H1 (cell line): ENCODE results near the gene RSPH9. TPM values are rescaled to one million over a fixed set of nuclear protein-coding genes. Genes with fewer than 3 reads are reported as not detected.

Experiments
- CTCF ChIA-PET: fragments of 300-600 bp; sonication (Branson Sonifier 250); formaldehyde crosslinking; loops from one replicate; lab custom pipeline; 2021; ENCODE audit not compliant: partially characterized antibody; lab: Charles Lee
- POLR2A ChIA-PET: fragments of 300-600 bp; sonication (Branson Sonifier 250); formaldehyde crosslinking; loops from one replicate; lab custom pipeline; 2021; ENCODE audit warnings: inconsistent platforms; ENCODE audit not compliant: partially characterized antibody; lab: Charles Lee
- DNase-seq, 2 experiments: peaks; one replicate each; pipeline versions ENCODE4 v3.0.0 to v3.0.0-alpha.2; 2010 to 2022; ENCODE audit warnings: low spot score in 2 of 2, low read depth in 1 of 2, mixed read lengths in 1 of 2
- FAIRE-seq: peaks from 2 replicates; lab custom pipeline; 2011; peaks lifted over from hg19 to GRCh38; lab: Jason Lieb, UNC
- H2AFZ ChIP-seq: 2 replicates; pipeline ENCODE4 v1.8.1; 2012; ENCODE audit warnings: low read length, inconsistent platforms
- H2AK5ac ChIP-seq: 2 replicates; pipeline ENCODE4 v1.6.1; 2013; ENCODE audit warnings: low read depth, low read length
- H2BK120ac ChIP-seq: replicated peaks from 2 replicates; pipeline ENCODE3; 2013; ENCODE audit warnings: low read depth, low read length, inconsistent platforms
- H2BK12ac ChIP-seq: 2 replicates; pipeline ENCODE4 v1.6.1; 2013; ENCODE audit warnings: low read depth, low read length
- H2BK15ac ChIP-seq: 2 replicates; pipeline ENCODE4 v1.6.1; 2013; ENCODE audit warnings: low read length
- H2BK20ac ChIP-seq: 2 replicates; pipeline ENCODE4 v1.6.1; 2013; ENCODE audit warnings: low read length
- H2BK5ac ChIP-seq: 2 replicates; pipeline ENCODE4 v1.6.1; 2013; ENCODE audit warnings: low read depth, low read length
- H3K14ac ChIP-seq: 2 replicates; pipeline ENCODE4 v1.6.1; 2013; ENCODE audit warnings: inconsistent platforms; ENCODE audit not compliant: insufficient read length
- H3K18ac ChIP-seq: 2 replicates; pipeline ENCODE4 v1.6.1; 2013; ENCODE audit warnings: low read length; ENCODE audit errors: extremely low read depth
- H3K23ac ChIP-seq: 2 replicates; pipeline ENCODE4 v1.6.1; 2013; ENCODE audit warnings: inconsistent platforms; ENCODE audit not compliant: insufficient read length
- H3K23me2 ChIP-seq: 2 replicates; pipeline ENCODE4 v1.6.1; 2013; ENCODE audit warnings: low read depth, low read length
- H3K27ac ChIP-seq: 2 replicates; pipeline ENCODE4 v1.6.1; 2011; ENCODE audit warnings: low read depth, low read length, inconsistent platforms
- H3K27me3 ChIP-seq, 4 experiments: replicated peaks in 1 of 4; 1 replicate in 1 of 4; 2 replicates in 3 of 4; pipeline versions ENCODE4 v1.6.1 to v1.8.1; 2011 to 2013; ENCODE audit warnings: low read length in 3 of 4, mild to moderate bottlenecking in 3 of 4, inconsistent platforms in 2 of 4, mixed read lengths in 2 of 4, moderate library complexity in 1 of 4; ENCODE audit not compliant: control insufficient read depth in 3 of 4, insufficient read depth in 3 of 4; ENCODE audit errors: extremely low read depth in 1 of 4
- H3K36me3 ChIP-seq, 4 experiments: 2 replicates each; pipeline versions ENCODE4 v1.6.1 to v1.8.1; 2011 to 2013; ENCODE audit warnings: mild to moderate bottlenecking in 4 of 4, low read length in 3 of 4, moderate library complexity in 2 of 4, control low read depth in 1 of 4, inconsistent platforms in 1 of 4; ENCODE audit not compliant: insufficient read depth in 4 of 4, control insufficient read depth in 2 of 4
- H3K4ac ChIP-seq: replicated peaks from 2 replicates; pipeline ENCODE3; 2013; ENCODE audit warnings: low read length, low read depth, mixed read lengths, inconsistent platforms; ENCODE audit not compliant: insufficient read length
- H3K4me1 ChIP-seq, 4 experiments: replicated peaks in 1 of 4; 1 replicate in 1 of 4; 2 replicates in 3 of 4; pipeline versions ENCODE4 v1.6.1 to v1.8.1; 2011 to 2013; ENCODE audit warnings: low read length in 3 of 4, inconsistent platforms in 2 of 4, mixed read lengths in 1 of 4; ENCODE audit not compliant: insufficient read depth in 4 of 4, control insufficient read depth in 3 of 4
- H3K4me2 ChIP-seq, 2 experiments: 2 replicates each; pipeline versions ENCODE4 v1.6.1 to v1.8.1; 2011 to 2013; ENCODE audit warnings: low read depth in 2 of 2, low read length in 2 of 2, control low read depth in 1 of 2, inconsistent platforms in 1 of 2, mild to moderate bottlenecking in 1 of 2; ENCODE audit not compliant: insufficient read depth in 1 of 2
- H3K4me3 ChIP-seq, 4 experiments: fragments of 200-600, 300-600 bp in 1 of 4; sonication (generic), shearing (Covaris generic), sonication (Bioruptor Twin) in 1 of 4; 2 replicates each; pipeline versions ENCODE4 v1.5.1 to v1.8.1; 2011 to 2016; ENCODE audit warnings: low read length in 4 of 4, low read depth in 3 of 4, control low read depth in 2 of 4, inconsistent platforms in 2 of 4, mild to moderate bottlenecking in 2 of 4, mixed read lengths in 1 of 4, moderate library complexity in 1 of 4; ENCODE audit not compliant: insufficient read depth in 2 of 4; ENCODE audit errors: extremely low read depth in 1 of 4
- H3K56ac ChIP-seq: replicated peaks from 2 replicates; pipeline ENCODE3; 2013; ENCODE audit warnings: low read depth, mild to moderate bottlenecking, mixed read lengths, low read length, inconsistent platforms; ENCODE audit not compliant: insufficient read length
- H3K79me1 ChIP-seq: 2 replicates; pipeline ENCODE4 v1.6.1; 2013; ENCODE audit warnings: low read depth, low read length, control low read depth
- H3K79me2 ChIP-seq, 2 experiments: 2 replicates each; pipeline versions ENCODE4 v1.6.1 to v1.8.1; 2012 to 2013; ENCODE audit warnings: low read length in 2 of 2, mild to moderate bottlenecking in 2 of 2, inconsistent platforms in 1 of 2; ENCODE audit not compliant: insufficient read depth in 2 of 2, control insufficient read depth in 1 of 2
- H3K9ac ChIP-seq, 4 experiments: replicated peaks in 1 of 4; 1 replicate in 1 of 4; 2 replicates in 3 of 4; pipeline versions ENCODE4 v1.6.1 to v1.8.1; 2011 to 2013; ENCODE audit warnings: low read depth in 3 of 4, low read length in 3 of 4, control low read depth in 2 of 4, mild to moderate bottlenecking in 2 of 4, moderate library complexity in 2 of 4, inconsistent platforms in 1 of 4; ENCODE audit errors: extremely low read depth in 1 of 4
- H3K9me3 ChIP-seq, 2 experiments: 2 replicates each; pipeline versions ENCODE4 v1.6.1 to v1.8.1; 2012 to 2013; ENCODE audit warnings: mild to moderate bottlenecking in 2 of 2, moderate library complexity in 2 of 2, control low read depth in 1 of 2, inconsistent platforms in 1 of 2, low read depth in 1 of 2, low read length in 1 of 2, mixed read lengths in 1 of 2; ENCODE audit not compliant: insufficient read depth in 2 of 2
- H4K20me1 ChIP-seq, 2 experiments: replicated peaks in 1 of 2; 2 replicates each; pipeline versions ENCODE3 to v1.8.1; 2011 to 2013; ENCODE audit warnings: inconsistent platforms in 2 of 2, low read length in 2 of 2, mild to moderate bottlenecking in 1 of 2; ENCODE audit not compliant: insufficient read depth in 2 of 2, control insufficient read depth in 1 of 2
- H4K5ac ChIP-seq: 2 replicates; pipeline ENCODE4 v1.6.1; 2013; ENCODE audit warnings: low read length, low read depth, mixed read lengths, inconsistent platforms; ENCODE audit not compliant: insufficient read length
- H4K8ac ChIP-seq: 2 replicates; pipeline ENCODE4 v1.8.0; 2013; ENCODE audit warnings: mild to moderate bottlenecking, moderate library complexity, low read length, inconsistent platforms; ENCODE audit not compliant: insufficient read depth; ENCODE audit errors: extremely low read depth
- H4K91ac ChIP-seq: replicated peaks from 2 replicates; pipeline ENCODE3; 2013; ENCODE audit warnings: low read length, mixed read lengths, inconsistent platforms; ENCODE audit not compliant: insufficient read length
- ASH2L ChIP-seq: fragments of 200-600, 300-600 bp; sonication (generic); IDR thresholded peaks from one replicate; pipeline ENCODE4 v1.7.1; 2017; ENCODE audit warnings: low read length
- EP300 ChIP-seq, 2 experiments: IDR thresholded peaks; 1 replicate in 1 of 2; 2 replicates in 1 of 2; pipeline ENCODE4 v1.6.1; 2011 to 2012; ENCODE audit warnings: low read depth in 2 of 2, low read length in 2 of 2, mild to moderate bottlenecking in 2 of 2, borderline replicate concordance in 1 of 2, inconsistent platforms in 1 of 2, moderate library complexity in 1 of 2
- HDAC6 ChIP-seq: IDR thresholded peaks from one replicate; pipeline ENCODE4 v1.7.1; 2012; ENCODE audit warnings: low read depth, mild to moderate bottlenecking, inconsistent platforms, low read length, moderate library complexity
- POLR2A ChIP-seq, 2 experiments: IDR thresholded peaks; 1 replicate in 1 of 2; 2 replicates in 1 of 2; pipeline ENCODE4 v1.6.1; 2011; ENCODE audit warnings: low read depth in 2 of 2, low read length in 2 of 2, mild to moderate bottlenecking in 2 of 2; ENCODE audit errors: control extremely low read depth in 1 of 2
- RAD21 ChIP-seq, 2 experiments: IDR thresholded peaks in 1 of 2; conservative IDR thresholded peaks in 1 of 2; 2 replicates each; pipeline ENCODE4 v1.6.1; 2011; ENCODE audit warnings: low read depth in 2 of 2, low read length in 2 of 2, improper control_type of control experiment in 1 of 2, inconsistent platforms in 1 of 2, mild to moderate bottlenecking in 1 of 2, moderate library complexity in 1 of 2
- RBBP5 ChIP-seq: IDR thresholded peaks from 2 replicates; pipeline ENCODE4 v1.7.1; 2012; ENCODE audit warnings: low read depth, mild to moderate bottlenecking, inconsistent platforms, low read length, moderate library complexity, borderline replicate concordance
- SP1 ChIP-seq: IDR thresholded peaks from 2 replicates; pipeline ENCODE4 v1.6.1; 2011; ENCODE audit warnings: low read depth, low read length
- TAF1 ChIP-seq: IDR thresholded peaks from 2 replicates; pipeline ENCODE4 v1.6.1; 2011; ENCODE audit warnings: mild to moderate bottlenecking, low read depth, low read length
- WGBS, 2 experiments: shearing (Covaris generic) in 1 of 2; methylation state at CpG; one replicate each; pipeline versions ENCODE4 v1.1.6 to v1.1.7; 2013 to 2015; ENCODE audit warnings: low lambda C conversion rate in 2 of 2, mixed read lengths in 2 of 2, inconsistent platforms in 1 of 2, low coverage in 1 of 2, missing lambda C conversion rate in 1 of 2; ENCODE audit not compliant: insufficient replicate concordance in 2 of 2, insufficient coverage in 1 of 2, insufficient read length in 1 of 2; ENCODE audit errors: extremely low coverage in 1 of 2, missing lambda C conversion rate in 1 of 2; 5-methylcytosine and 5-hydroxymethylcytosine counted together
- polyA plus RNA-seq, 7 experiments: library from polyadenylated mRNA; depleted of rRNA in 3 of 7; stranded (reverse) in 5 of 7; unstranded in 2 of 7; fragments of >200 nt in 5 of 7; fragments of 200-250 nt in 2 of 7; gene quantifications; 1 replicate in 5 of 7; 2 replicates in 1 of 7; 4 replicates in 1 of 7; pipeline versions ENCODE4 v1.2.1 to v1.2.3, GENCODE V29; 2011 to 2013; ENCODE audit warnings: missing spikeins in 2 of 7, mixed read lengths in 2 of 7
- total RNA-seq: library from RNA; stranded (reverse); fragmentation: NEBNext Ultra II Directional; extraction: Animal tissue kit (Norgen Biotek cat#: 25700); gene quantifications from 2 replicates; pipeline ENCODE4 v1.2.1, GENCODE V29; 2021

Gene RSPH9
- total and polyA plus RNA-seq, 2 of the 8 experiments (the other 6 are each of a cell fraction or from before 2014, with no cell fraction given): 0.15 to 0.23 TPM

GRCh38 chr6:43616725-43617472, 27.9 kb upstream of the RSPH9 start:
- H4K20me1 ChIP-seq: peaks cover 4 to 8% of the 10 kb centered on the region in 2 experiments
- FAIRE-seq: no peak
- no peak overlapping the region for H4K91ac ChIP-seq
- CTCF ChIA-PET: interaction anchor here (1.0 to 5.4 kb wide), 3 partner anchors 9 to 145 kb away, joined by 3 to 22 read pairs (median 4); no protein-coding TSS in a partner anchor
- DNase-seq: no peak
- no peaks in the 10 kb centered on the region for H3K4me1 ChIP-seq
- H2AFZ ChIP-seq: no peak overlapping the region
- no peaks in the 10 kb centered on the region for H3K79me2 ChIP-seq
- H2AK5ac ChIP-seq: no peak overlapping the region
- no peak overlapping the region for H3K23ac ChIP-seq
- no peak overlapping the region for H3K18ac ChIP-seq
- no peak overlapping the region for H3K56ac ChIP-seq
- no peak overlapping the region for H4K5ac ChIP-seq
- no peak overlapping the region for H2BK5ac ChIP-seq
- H3K79me1 ChIP-seq: no peaks in the 10 kb centered on the region
- H3K27me3 ChIP-seq: no peaks in the 10 kb centered on the region
- H3K4me3 ChIP-seq: no peak overlapping the region
- no peak overlapping the region for H2BK20ac ChIP-seq
- H3K4me2 ChIP-seq: no peak overlapping the region
- peaks cover 9 to 28% (median 23%) of the 10 kb centered on the region in 4 experiments; a peak in 7 of 8 replicates for H3K36me3 ChIP-seq
- H3K4ac ChIP-seq: no peak overlapping the region
- no peak overlapping the region for H2BK15ac ChIP-seq
- POLR2A ChIA-PET: interaction anchor here (1.3 to 4.0 kb wide), 4 partner anchors 8 to 52 kb away, joined by 4 to 20 read pairs (median 10); partner anchors contain the start of genes GTPBP2 and RSPH9
- H3K14ac ChIP-seq: no peak overlapping the region
- no peak overlapping the region for H3K9ac ChIP-seq
- no peak overlapping the region for H4K8ac ChIP-seq
- H3K27ac ChIP-seq: no peak overlapping the region
- H3K9me3 ChIP-seq: no peaks in the 10 kb centered on the region
- no peak overlapping the region for H2BK12ac ChIP-seq
- WGBS, 2 experiments: 93% methylated on average over 9 of the region's 9 CpGs; no CpG with 5 or more reads in 1 of the 2 experiments
- H3K23me2 ChIP-seq: no peaks in the 10 kb centered on the region
- no peak overlapping the region for H2BK120ac ChIP-seq
- TF ChIP-seq RAD21 (IDR thresholded peaks at IDR 0.05 in 1 of 2, conservative IDR thresholded peaks at IDR 0.05 in 1 of 2; ENCODE audit: low read depth in 2 of 2, low read length in 2 of 2) (no peak), ASH2L (no peak), RBBP5 (no peak), SP1 (no peak), HDAC6 (no peak), TAF1 (no peak), EP300 (IDR thresholded peaks at IDR 0.05; ENCODE audit: borderline replicate concordance in 1 of 2, low read depth in 2 of 2, low read length in 2 of 2) (no peak), POLR2A (IDR thresholded peaks at IDR 0.05; ENCODE audit: control extremely low read depth in 1 of 2, low read depth in 2 of 2, low read length in 2 of 2) (0 out of 3 replicates have a peak, but pooled peaks of 1 of the 2 experiments have one; percentile 19)
